GM12874 (cell line): ENCODE measurements around the gene CGA.

Experiments used
- CTCF ChIP-seq: IDR thresholded peaks from 2 replicates; pipeline ENCODE4 v1.5.1; 2011; ENCODE audit warnings: low read depth, mild to moderate bottlenecking, control low read depth, low read length, moderate library complexity; ENCODE audit not compliant: insufficient read depth

CGA gene

GRCh38 chr6:87101067-87101466 is 6.2 kb upstream of the CGA start:
- no peak for TF ChIP-seq CTCF

GRCh38 chr6:87100216-87100615 is 5.3 kb upstream of the CGA start:
- TF ChIP-seq CTCF = no peak

- no peak for TF ChIP-seq CTCF
These were observed 4.6 kb upstream of the CGA start for GRCh38 chr6:87099472-87099871.

- TF ChIP-seq CTCF = no peak
These were observed 330 bp downstream of the CGA start for GRCh38 chr6:87094576-87094975.

GRCh38 chr6:87093651-87094050 is 1.3 kb downstream of the CGA start:
- no peak for TF ChIP-seq CTCF

GRCh38 chr6:87093199-87093598 is 1.7 kb downstream of the CGA start:
- TF ChIP-seq CTCF = no peak

GRCh38 chr6:87092435-87092834 is 2.5 kb downstream of the CGA start:
- TF ChIP-seq CTCF = no peak

- no peak for TF ChIP-seq CTCF
These were observed 5.8 kb downstream of the CGA start for GRCh38 chr6:87089135-87089534.
